Measurements from ENCODE around the gene HCFC1. TPM values are rescaled to one million over a fixed set of nuclear protein-coding genes. Genes with fewer than 3 reads are reported as not detected.
A peak's percentile ranks its signal among the peaks of the same experiment; 100 is the strongest.

The HCFC1 gene
- total RNA-seq, 6 experiments from 2014 or later: 15.2 to 32.5 (median 19.7) TPM

- intact Hi-C loops (cut with DNase I): loop anchor here in 1 of 2 donors (5.0 to 10.0 kb wide), 2 partner anchors 188 to 985 kb away; partner anchors contain the start of gene PLXNB3
- TF ChIP-seq CTCF (IDR thresholded peaks at IDR 0.05) (no peak), POLR2A (IDR thresholded peaks at IDR 0.05) (no peak)
- peaks cover 0 to 55% (median 19%) of the 10 kb centered on the region in 4 donors for H3K36me3 ChIP-seq
- no peaks in the 10 kb centered on the region for H3K9me3 ChIP-seq
- no peak overlapping the region for H3K4me3 ChIP-seq
- no peak overlapping the region for H3K27ac ChIP-seq
- DNase-seq: no peak
- WGBS (ENCODE audit: insufficient coverage, low coverage, low lambda C conversion rate, missing lambda C conversion rate): 74% methylated on average over 6 of the region's 19 CpGs
- no peaks in the 10 kb centered on the region for H3K27me3 ChIP-seq
- H3K4me1 ChIP-seq: no peaks in the 10 kb centered on the region
- no peak for ATAC-seq
Measured at GRCh38 chrX:153950127-153950526, 21.5 kb downstream of the HCFC1 start.

GRCh38 chrX:153948847-153949805 is 22.5 kb downstream of the HCFC1 start:
- WGBS (ENCODE audit: insufficient coverage, low coverage, low lambda C conversion rate, missing lambda C conversion rate): 78% methylated on average over 10 of the region's 30 CpGs
- DNase-seq: peak in 1 of 3 donors; percentile 36
- TF ChIP-seq POLR2A (IDR thresholded peaks at IDR 0.05) (no peak), CTCF (IDR thresholded peaks at IDR 0.05) (no peak)
- no peaks in the 10 kb centered on the region for H3K27me3 ChIP-seq
- no peak overlapping the region for H3K4me3 ChIP-seq
- peaks cover 0 to 47% (median 19%) of the 10 kb centered on the region in 4 donors for H3K36me3 ChIP-seq
- ATAC-seq: peak in 2 of 4 donors; percentile 2 to 9
- no peaks in the 10 kb centered on the region for H3K4me1 ChIP-seq
- H3K9me3 ChIP-seq: no peaks in the 10 kb centered on the region
- intact Hi-C loops (cut with DNase I): loop anchor here in 1 of 2 donors (5.0 kb wide), 1 partner anchor 182 kb away; no protein-coding TSS in a partner anchor
- peak overlapping the region in 1 of 3 donors; percentile 22 for H3K27ac ChIP-seq

GRCh38 chrX:153948002-153948466 is 23.6 kb downstream of the HCFC1 start:
- intact Hi-C loops (cut with DNase I): loop anchor here in 1 of 2 donors (5.0 kb wide), 1 partner anchor 181 kb away; no protein-coding TSS in a partner anchor
- H3K4me3 ChIP-seq: no peak overlapping the region
- H3K36me3 ChIP-seq: peaks cover 0 to 38% (median 18%) of the 10 kb centered on the region in 4 donors
- H3K27me3 ChIP-seq: no peaks in the 10 kb centered on the region
- no peaks in the 10 kb centered on the region for H3K9me3 ChIP-seq
- ATAC-seq (peak in 2 of 4 donors; percentile 3 to 4), DNase-seq (peak in 1 of 3 donors; percentile 23)
- no peaks in the 10 kb centered on the region for H3K4me1 ChIP-seq
- WGBS (ENCODE audit: insufficient coverage, low coverage, low lambda C conversion rate, missing lambda C conversion rate): 47% methylated on average over 5 of the region's 10 CpGs
- no peak for TF ChIP-seq POLR2A (IDR thresholded peaks at IDR 0.05)
- no peak for TF ChIP-seq CTCF (IDR thresholded peaks at IDR 0.05)
- H3K27ac ChIP-seq: peak overlapping the region in 1 of 3 donors; percentile 13

DNA sequence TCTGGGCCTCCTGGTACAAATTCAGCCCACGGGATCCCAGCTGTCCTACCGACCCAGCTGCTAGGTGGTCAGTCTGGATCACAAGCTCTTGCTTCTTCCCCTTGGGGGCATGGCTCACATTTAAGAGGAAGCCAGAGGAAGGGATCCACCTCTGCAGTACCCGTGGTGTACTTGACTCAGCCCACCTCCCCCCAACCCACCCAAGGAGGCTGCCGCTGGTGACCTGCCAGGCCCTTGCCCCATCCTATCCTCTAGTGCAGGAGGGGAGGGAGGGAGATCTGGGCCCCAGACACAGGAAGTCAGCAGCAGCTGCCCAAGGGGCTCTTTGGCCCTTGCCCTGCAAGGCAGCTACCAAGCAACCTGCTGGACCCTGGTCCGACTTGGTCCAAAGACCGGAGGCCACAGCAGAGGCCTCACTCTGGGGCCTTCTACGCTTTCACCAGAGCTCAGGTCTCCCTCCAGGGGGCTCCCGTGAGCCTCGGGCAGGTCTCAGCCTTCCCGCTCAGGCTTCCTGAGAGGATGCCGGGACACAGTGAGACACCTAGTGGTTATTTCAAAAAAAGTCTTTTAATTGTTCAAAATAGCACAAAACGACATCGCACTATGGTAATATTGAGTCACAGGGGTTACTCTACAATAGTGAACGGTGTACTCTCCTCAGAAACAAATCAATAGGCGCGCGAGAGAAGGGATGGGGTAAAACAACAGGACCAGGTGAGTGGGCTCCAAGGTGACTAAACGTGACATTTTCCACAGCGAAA is 24.4 kb downstream of the HCFC1 start:
- peak; percentile 75 to 85 (median 84) for DNase-seq
- Histone ChIP-seq H3K27me3 (no peaks in the 10 kb centered on the region), H3K4me1 (no peaks in the 10 kb centered on the region), H3K36me3 (peaks cover 0 to 30% (median 14%) of the 10 kb centered on the region in 4 donors), H3K27ac (peak overlapping the region in 1 of 3 donors; percentile 13), H3K4me3 (no peak overlapping the region), H3K9me3 (no peaks in the 10 kb centered on the region)
- peak; percentile 84 to 92 (median 88) for ATAC-seq
- 34% methylated on average over 10 of the region's 19 CpGs for WGBS (ENCODE audit: insufficient coverage, low coverage, low lambda C conversion rate, missing lambda C conversion rate)
- intact Hi-C loops (cut with DNase I): loop anchor here in 1 of 2 donors (5.0 kb wide), 1 partner anchor 180 kb away; no protein-coding TSS in a partner anchor
- TF ChIP-seq POLR2A (IDR thresholded peaks at IDR 0.05) (no peak), CTCF (IDR thresholded peaks at IDR 0.05) (peak; percentile 76 to 97 (median 94))

Data from right lobe of liver (tissue), 6 donors.